DOHH2 (cell line): ENCODE data around the gene LTB4R.
A peak's percentile ranks its signal among the peaks of the same experiment; 100 is the strongest.

Experiments
- H3F3A ChIP-seq: fragments of 200-600 bp; sonication (generic), shearing (Covaris generic); 2 replicates; pipeline ENCODE4 v1.6.0; 2016; ENCODE audit warnings: antibody characterized with exemption, mild to moderate bottlenecking; ENCODE audit not compliant: control insufficient read depth, insufficient read depth
- H3K27ac ChIP-seq: fragments of 200-600 bp; sonication (generic); 2 replicates; pipeline ENCODE4 v1.5.1; 2014; ENCODE audit warnings: low read depth, mild to moderate bottlenecking, low read length, moderate library complexity
- H3K27me3 ChIP-seq: fragments of 200-600 bp; sonication (generic); 2 replicates; pipeline ENCODE4 v1.6.1; 2014; ENCODE audit warnings: mild to moderate bottlenecking, low read length, mixed read lengths; ENCODE audit not compliant: control insufficient read depth
- H3K36me3 ChIP-seq: fragments of 200-600 bp; sonication (generic); 2 replicates; pipeline ENCODE4 v1.6.1; 2014; ENCODE audit warnings: mild to moderate bottlenecking, low read length, moderate library complexity, mixed read lengths; ENCODE audit not compliant: control insufficient read depth
- H3K4me1 ChIP-seq: fragments of 200-600 bp; sonication (generic); 2 replicates; pipeline ENCODE4 v1.6.1; 2014; ENCODE audit warnings: mild to moderate bottlenecking, low read length, mixed read lengths; ENCODE audit not compliant: control insufficient read depth
- H3K4me2 ChIP-seq: fragments of 200-600 bp; sonication (generic); 2 replicates; pipeline ENCODE4 v1.6.0; 2014; ENCODE audit warnings: mild to moderate bottlenecking, low read length, moderate library complexity
- H3K4me3 ChIP-seq: fragments of 200-600 bp; sonication (generic); 2 replicates; pipeline ENCODE4 v1.5.1; 2014; ENCODE audit warnings: mild to moderate bottlenecking, low read length, mixed read lengths
- H3K79me2 ChIP-seq: fragments of 200-600 bp; sonication (generic); 2 replicates; pipeline ENCODE4 v1.6.1; 2014; ENCODE audit warnings: mild to moderate bottlenecking, low read length, mixed read lengths; ENCODE audit not compliant: control insufficient read depth
- H3K9me2 ChIP-seq: fragments of 200-600 bp; sonication (generic); replicated peaks from 2 replicates; pipeline ENCODE4 v1.6.1; 2014; ENCODE audit warnings: mild to moderate bottlenecking, low read length, mixed read lengths; ENCODE audit not compliant: control insufficient read depth
- H3K9me3 ChIP-seq: fragments of 200-600 bp; sonication (generic); 2 replicates; pipeline ENCODE4 v1.6.1; 2014; ENCODE audit warnings: antibody characterized with exemption, low read length, mixed read lengths; ENCODE audit not compliant: control insufficient read depth, insufficient read depth
- H4K20me1 ChIP-seq: fragments of 200-600 bp; sonication (generic); 2 replicates; pipeline ENCODE4 v1.6.0; 2014; ENCODE audit warnings: low read depth, mild to moderate bottlenecking, antibody characterized with exemption, low read length, moderate library complexity; ENCODE audit not compliant: control insufficient read depth, insufficient read depth
- EZH2phosphoT487 ChIP-seq: fragments of 200-600 bp; sonication (generic); IDR thresholded peaks from 2 replicates; pipeline ENCODE4 v1.6.1; 2017; ENCODE audit warnings: borderline replicate concordance, mild to moderate bottlenecking, antibody characterized with exemption, low read length, moderate library complexity, mixed read lengths
- TF ChIP-seq, protein P1 (sequence below): fragments of 200-600 bp; sonication (generic); IDR thresholded peaks from one replicate; pipeline ENCODE4 v1.5.1; 2014; ENCODE audit warnings: antibody characterized with exemption, mild to moderate bottlenecking, low read depth, low read length; ENCODE audit not compliant: poor library complexity, severe bottlenecking

LTB4R gene

DNA sequence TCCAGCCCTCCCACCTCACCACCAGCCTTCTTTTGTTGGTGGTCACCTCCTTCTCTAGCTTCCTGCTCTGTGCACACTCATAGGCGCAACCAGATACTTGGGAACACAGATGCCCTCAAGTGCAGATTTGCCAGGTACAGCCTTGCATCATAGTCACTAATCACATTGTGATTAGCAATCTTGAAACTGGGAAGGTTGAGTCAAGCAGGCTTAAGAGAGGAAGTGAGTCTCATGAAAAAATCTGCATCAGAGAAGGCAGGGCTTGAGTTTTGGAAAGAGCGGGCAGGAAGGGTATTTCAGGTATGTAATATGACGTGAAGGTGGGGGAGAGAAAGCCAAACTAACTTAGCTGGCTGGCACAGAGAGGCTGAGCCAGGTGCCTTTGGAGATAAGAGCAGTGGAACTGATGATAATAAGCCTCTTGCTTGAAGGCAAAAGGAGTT lies 37.2 kb upstream of the LTB4R start:
- no peak overlapping the region for H3K27ac ChIP-seq
- no peaks in the 10 kb centered on the region for H3K9me3 ChIP-seq
- H4K20me1 ChIP-seq, result no peaks in the 10 kb centered on the region
- no peaks in the 10 kb centered on the region for H3K9me2 ChIP-seq
- H3K79me2 ChIP-seq, result peaks cover 4% of the 10 kb centered on the region
- no peaks in the 10 kb centered on the region for H3K27me3 ChIP-seq
- H3K36me3 ChIP-seq, result no peaks in the 10 kb centered on the region
- peaks cover 46% of the 10 kb centered on the region for H3K4me1 ChIP-seq
- H3K4me3 ChIP-seq, result 0 out of 2 replicates have a peak overlapping the region, but pooled peaks have one; percentile 12
- TF ChIP-seq, protein P1, sequence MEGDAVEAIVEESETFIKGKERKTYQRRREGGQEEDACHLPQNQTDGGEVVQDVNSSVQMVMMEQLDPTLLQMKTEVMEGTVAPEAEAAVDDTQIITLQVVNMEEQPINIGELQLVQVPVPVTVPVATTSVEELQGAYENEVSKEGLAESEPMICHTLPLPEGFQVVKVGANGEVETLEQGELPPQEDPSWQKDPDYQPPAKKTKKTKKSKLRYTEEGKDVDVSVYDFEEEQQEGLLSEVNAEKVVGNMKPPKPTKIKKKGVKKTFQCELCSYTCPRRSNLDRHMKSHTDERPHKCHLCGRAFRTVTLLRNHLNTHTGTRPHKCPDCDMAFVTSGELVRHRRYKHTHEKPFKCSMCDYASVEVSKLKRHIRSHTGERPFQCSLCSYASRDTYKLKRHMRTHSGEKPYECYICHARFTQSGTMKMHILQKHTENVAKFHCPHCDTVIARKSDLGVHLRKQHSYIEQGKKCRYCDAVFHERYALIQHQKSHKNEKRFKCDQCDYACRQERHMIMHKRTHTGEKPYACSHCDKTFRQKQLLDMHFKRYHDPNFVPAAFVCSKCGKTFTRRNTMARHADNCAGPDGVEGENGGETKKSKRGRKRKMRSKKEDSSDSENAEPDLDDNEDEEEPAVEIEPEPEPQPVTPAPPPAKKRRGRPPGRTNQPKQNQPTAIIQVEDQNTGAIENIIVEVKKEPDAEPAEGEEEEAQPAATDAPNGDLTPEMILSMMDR, result no peak
- TF ChIP-seq EZH2phosphoT487, result no peak
- peak overlapping the region; percentile 22 for H3K4me2 ChIP-seq
- peaks cover 2% of the 10 kb centered on the region; the same call in 1 of the 2 replicates for H3F3A ChIP-seq

DNA sequence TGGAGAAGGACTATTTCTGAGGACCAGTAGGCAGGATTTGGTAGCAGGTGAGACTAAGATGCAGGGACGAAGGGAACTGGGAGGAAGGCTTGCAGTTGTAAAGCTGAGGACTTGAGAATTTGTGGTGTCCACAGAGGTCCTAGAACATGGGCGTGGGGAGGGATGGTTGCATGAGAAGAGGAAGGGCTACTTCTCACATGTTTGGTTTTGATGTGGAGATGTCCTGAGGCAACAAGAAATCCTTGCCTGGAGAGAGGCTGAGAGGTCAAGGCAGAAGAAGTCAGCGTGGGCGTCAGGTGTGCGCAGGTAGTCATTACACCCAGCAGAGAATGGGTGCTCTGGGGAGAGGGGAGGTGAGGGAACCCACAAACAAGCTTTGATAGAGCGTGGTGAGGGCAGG lies 34.2 kb upstream of the LTB4R start:
- Histone ChIP-seq H3K27me3 (no peaks in the 10 kb centered on the region), H3K4me2 (no peak overlapping the region), H3K36me3 (no peaks in the 10 kb centered on the region), H3K9me2 (no peaks in the 10 kb centered on the region), H3K4me1 (peaks cover 42% of the 10 kb centered on the region), H3K9me3 (no peaks in the 10 kb centered on the region), H3F3A (no peaks in the 10 kb centered on the region), H3K79me2 (no peaks in the 10 kb centered on the region), H3K27ac (no peak overlapping the region), H3K4me3 (no peak overlapping the region), H4K20me1 (no peaks in the 10 kb centered on the region)
- TF ChIP-seq, protein P1, result no peak
- no peak for TF ChIP-seq EZH2phosphoT487

DNA sequence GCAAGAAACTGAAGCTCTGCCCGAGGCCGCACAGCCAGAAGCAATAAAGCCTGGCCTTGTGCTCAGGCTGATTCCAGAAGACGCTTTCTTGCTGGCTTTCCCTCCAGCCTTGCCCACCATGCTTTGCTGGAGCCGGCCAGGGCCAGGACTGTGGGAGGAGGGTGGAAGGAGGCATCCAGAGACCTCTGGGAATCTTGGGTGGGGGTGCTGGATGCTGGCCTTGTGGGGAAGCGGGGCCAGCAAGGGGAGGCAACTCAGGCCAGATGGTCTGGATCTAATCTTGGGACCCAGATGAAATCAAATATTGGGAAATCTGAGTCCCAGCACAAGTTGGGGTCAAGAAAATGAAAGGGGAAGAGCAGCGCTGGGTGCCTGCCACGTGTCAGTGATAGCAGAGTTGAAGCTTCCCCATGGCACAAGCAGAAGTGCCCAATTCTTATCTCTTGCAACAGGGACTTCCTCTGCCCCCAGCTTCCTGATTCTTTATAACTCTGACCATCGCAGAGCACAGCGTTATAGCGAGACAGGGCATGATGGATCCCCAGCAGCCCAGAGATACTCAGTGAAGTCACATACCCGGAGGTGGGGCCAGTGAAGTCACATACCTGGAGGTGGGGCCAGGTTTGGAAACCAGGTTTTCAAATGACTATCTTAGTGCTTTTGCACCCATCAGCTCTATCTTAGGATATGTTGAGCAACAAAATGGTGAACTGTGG lies 33.5 kb upstream of the LTB4R start:
- no peaks in the 10 kb centered on the region for H3F3A ChIP-seq
- no peak overlapping the region for H3K4me2 ChIP-seq
- no peaks in the 10 kb centered on the region for H3K79me2 ChIP-seq
- H3K9me2 ChIP-seq, result no peaks in the 10 kb centered on the region
- H3K27ac ChIP-seq, result no peak overlapping the region
- H3K9me3 ChIP-seq, result no peaks in the 10 kb centered on the region
- H3K36me3 ChIP-seq, result no peaks in the 10 kb centered on the region
- no peak overlapping the region for H3K4me3 ChIP-seq
- H4K20me1 ChIP-seq, result no peaks in the 10 kb centered on the region
- no peak for TF ChIP-seq EZH2phosphoT487
- TF ChIP-seq, protein P1, result no peak
- H3K27me3 ChIP-seq, result no peaks in the 10 kb centered on the region
- peaks cover 36% of the 10 kb centered on the region for H3K4me1 ChIP-seq
